GM12878 (cell line): ENCODE results near the gene LTBP2.

Experiments
- POLR2AphosphoS5 ChIP-seq: IDR thresholded peaks from 2 replicates; pipeline ENCODE4 v1.6.1; 2011; ENCODE audit warnings: mild to moderate bottlenecking, low read length, inconsistent platforms
- TF ChIP-seq, protein P1 (sequence below): IDR thresholded peaks from 2 replicates; pipeline ENCODE4 v1.6.1; 2012; ENCODE audit warnings: mild to moderate bottlenecking, low read depth, low read length

DNA sequence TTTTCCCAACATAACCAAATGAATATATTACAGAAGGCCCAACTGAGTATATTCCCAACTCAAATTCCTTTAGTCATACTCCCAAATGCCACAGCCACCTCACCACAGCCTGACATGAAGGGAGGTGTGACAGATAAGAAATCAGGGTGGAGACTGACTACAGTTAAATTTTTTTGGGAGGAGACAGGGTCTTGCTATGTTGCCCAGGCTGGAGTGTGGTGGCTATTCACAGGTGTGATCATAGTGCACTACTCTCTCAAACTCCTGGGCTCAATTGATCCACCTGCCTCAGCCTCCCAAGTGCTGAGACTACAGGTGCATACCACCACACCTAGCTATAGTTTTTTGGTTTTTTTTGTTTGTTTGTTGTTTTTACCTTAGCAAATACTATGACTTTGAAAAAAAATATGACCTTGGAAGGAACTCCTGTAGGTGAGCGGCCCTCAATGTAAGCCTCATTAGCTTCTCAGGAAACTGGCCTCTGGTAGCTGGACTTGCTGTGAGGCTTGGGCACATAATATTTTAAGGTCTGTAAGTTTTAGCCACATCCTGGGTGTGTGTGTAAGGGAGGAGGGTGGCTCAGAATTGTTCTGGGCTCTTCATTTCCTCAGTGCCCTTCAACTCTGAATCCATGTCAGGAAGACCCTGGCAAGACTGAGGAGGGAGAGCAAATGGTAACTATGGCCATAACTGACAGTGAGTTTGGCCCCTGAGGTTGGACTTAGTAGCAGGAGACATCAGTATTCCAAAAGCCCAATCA, 39.1 kb upstream of the LTBP2 start:
- TF ChIP-seq, protein P1, sequence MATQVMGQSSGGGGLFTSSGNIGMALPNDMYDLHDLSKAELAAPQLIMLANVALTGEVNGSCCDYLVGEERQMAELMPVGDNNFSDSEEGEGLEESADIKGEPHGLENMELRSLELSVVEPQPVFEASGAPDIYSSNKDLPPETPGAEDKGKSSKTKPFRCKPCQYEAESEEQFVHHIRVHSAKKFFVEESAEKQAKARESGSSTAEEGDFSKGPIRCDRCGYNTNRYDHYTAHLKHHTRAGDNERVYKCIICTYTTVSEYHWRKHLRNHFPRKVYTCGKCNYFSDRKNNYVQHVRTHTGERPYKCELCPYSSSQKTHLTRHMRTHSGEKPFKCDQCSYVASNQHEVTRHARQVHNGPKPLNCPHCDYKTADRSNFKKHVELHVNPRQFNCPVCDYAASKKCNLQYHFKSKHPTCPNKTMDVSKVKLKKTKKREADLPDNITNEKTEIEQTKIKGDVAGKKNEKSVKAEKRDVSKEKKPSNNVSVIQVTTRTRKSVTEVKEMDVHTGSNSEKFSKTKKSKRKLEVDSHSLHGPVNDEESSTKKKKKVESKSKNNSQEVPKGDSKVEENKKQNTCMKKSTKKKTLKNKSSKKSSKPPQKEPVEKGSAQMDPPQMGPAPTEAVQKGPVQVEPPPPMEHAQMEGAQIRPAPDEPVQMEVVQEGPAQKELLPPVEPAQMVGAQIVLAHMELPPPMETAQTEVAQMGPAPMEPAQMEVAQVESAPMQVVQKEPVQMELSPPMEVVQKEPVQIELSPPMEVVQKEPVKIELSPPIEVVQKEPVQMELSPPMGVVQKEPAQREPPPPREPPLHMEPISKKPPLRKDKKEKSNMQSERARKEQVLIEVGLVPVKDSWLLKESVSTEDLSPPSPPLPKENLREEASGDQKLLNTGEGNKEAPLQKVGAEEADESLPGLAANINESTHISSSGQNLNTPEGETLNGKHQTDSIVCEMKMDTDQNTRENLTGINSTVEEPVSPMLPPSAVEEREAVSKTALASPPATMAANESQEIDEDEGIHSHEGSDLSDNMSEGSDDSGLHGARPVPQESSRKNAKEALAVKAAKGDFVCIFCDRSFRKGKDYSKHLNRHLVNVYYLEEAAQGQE = no peak
- no peak for TF ChIP-seq POLR2AphosphoS5
